ENCODE measurements around the gene SCUBE1.

Gene SCUBE1

DNA sequence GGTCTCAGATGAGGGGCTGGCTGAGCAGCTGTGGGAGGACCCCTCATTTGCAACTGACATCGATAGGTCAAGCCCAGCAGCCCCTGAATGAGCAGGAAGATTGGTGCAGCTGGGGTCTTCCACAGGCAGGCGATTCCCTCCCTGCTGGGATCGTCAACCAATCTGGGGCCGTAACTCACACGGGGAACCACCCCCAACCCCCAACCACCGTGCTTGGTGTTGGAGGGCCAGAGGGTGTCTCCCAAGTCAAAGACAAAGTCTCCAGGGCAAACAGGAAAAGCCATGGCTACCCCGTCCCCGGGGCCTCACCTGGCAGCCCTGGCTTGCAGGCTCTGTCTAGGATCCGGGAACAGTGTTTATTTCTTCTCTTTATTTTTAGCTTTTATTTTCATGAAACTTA, 26.9 kb upstream of the SCUBE1 start:
- Histone ChIP-seq H3K4me1 (ENCODE audit: control insufficient read depth in 1 of 2, insufficient read depth in 1 of 2, low read depth in 1 of 2, low read length in 1 of 2) (no peaks in the 10 kb centered on the region), H3K27me3 (peaks cover 28% of the 10 kb centered on the region), H3K36me3 (no peaks in the 10 kb centered on the region), H3K4me3 (ENCODE audit: low read depth in 1 of 2, low read length in 1 of 2) (no peak overlapping the region), H3K9me3 (no peaks in the 10 kb centered on the region), H3K27ac (no peak overlapping the region)
- no peak for TF ChIP-seq CTCF (IDR thresholded peaks at IDR 0.05)

- no peak overlapping the region for H3K4me3 ChIP-seq (ENCODE audit: low read depth in 1 of 2, low read length in 1 of 2)
- no peak overlapping the region for H3K27ac ChIP-seq
- no peak for TF ChIP-seq CTCF (IDR thresholded peaks at IDR 0.05)
- no peaks in the 10 kb centered on the region for H3K36me3 ChIP-seq
- no peaks in the 10 kb centered on the region for H3K4me1 ChIP-seq (ENCODE audit: control insufficient read depth in 1 of 2, insufficient read depth in 1 of 2, low read depth in 1 of 2, low read length in 1 of 2)
- no peaks in the 10 kb centered on the region for H3K9me3 ChIP-seq
- peaks cover 28% of the 10 kb centered on the region for H3K27me3 ChIP-seq
Measured at GRCh38 chr22:43365715-43366440, 22.7 kb upstream of the SCUBE1 start.

GRCh38 chr22:43364169-43364435, 20.9 kb upstream of the SCUBE1 start:
- peaks cover 15% of the 10 kb centered on the region for H3K27me3 ChIP-seq
- TF ChIP-seq CTCF (IDR thresholded peaks at IDR 0.05) = no peak
- no peaks in the 10 kb centered on the region for H3K9me3 ChIP-seq
- H3K4me3 ChIP-seq (ENCODE audit: low read depth in 1 of 2, low read length in 1 of 2) = no peak overlapping the region
- no peaks in the 10 kb centered on the region for H3K4me1 ChIP-seq (ENCODE audit: control insufficient read depth in 1 of 2, insufficient read depth in 1 of 2, low read depth in 1 of 2, low read length in 1 of 2)
- no peaks in the 10 kb centered on the region for H3K36me3 ChIP-seq
- H3K27ac ChIP-seq = no peak overlapping the region

GRCh38 chr22:43363315-43364168, 20.4 kb upstream of the SCUBE1 start:
- Histone ChIP-seq H3K27me3 (peaks cover 11% of the 10 kb centered on the region), H3K36me3 (no peaks in the 10 kb centered on the region), H3K27ac (no peak overlapping the region), H3K4me1 (ENCODE audit: control insufficient read depth in 1 of 2, insufficient read depth in 1 of 2, low read depth in 1 of 2, low read length in 1 of 2) (no peaks in the 10 kb centered on the region), H3K4me3 (ENCODE audit: low read depth in 1 of 2, low read length in 1 of 2) (no peak overlapping the region), H3K9me3 (no peaks in the 10 kb centered on the region)
- no peak for TF ChIP-seq CTCF (IDR thresholded peaks at IDR 0.05)

GRCh38 chr22:43360576-43360975, 17.4 kb upstream of the SCUBE1 start:
- no peak for TF ChIP-seq CTCF (IDR thresholded peaks at IDR 0.05)
- no peak overlapping the region for H3K4me3 ChIP-seq (ENCODE audit: low read depth in 1 of 2, low read length in 1 of 2)
- H3K27me3 ChIP-seq = no peaks in the 10 kb centered on the region
- H3K27ac ChIP-seq = no peak overlapping the region
- H3K4me1 ChIP-seq (ENCODE audit: control insufficient read depth in 1 of 2, insufficient read depth in 1 of 2, low read depth in 1 of 2, low read length in 1 of 2) = no peaks in the 10 kb centered on the region
- no peaks in the 10 kb centered on the region for H3K36me3 ChIP-seq
- H3K9me3 ChIP-seq = no peaks in the 10 kb centered on the region
